HepG2 (cell line): ENCODE measurements around the gene DAAM2. TPM values are rescaled to one million over a fixed set of nuclear protein-coding genes. Genes with fewer than 3 reads are reported as not detected.

Experiments
- HDAC6 ChIP-seq: fragments of 200-600 bp; sonication (generic); IDR thresholded peaks from 2 replicates; pipeline ENCODE4 v1.7.0; 2017; ENCODE audit warnings: mild to moderate bottlenecking, antibody characterized with exemption, low read length, low read depth
- MAZ ChIP-seq, 2 experiments: sonication (generic) in 1 of 2; formaldehyde crosslinking in 1 of 2; IDR thresholded peaks; 2 replicates each; pipeline versions ENCODE4 v1.5.0 to v1.6.1; 2012 to 2020; ENCODE audit warnings: low read depth in 2 of 2, mild to moderate bottlenecking in 2 of 2, borderline replicate concordance in 1 of 2, improper control_type of control experiment in 1 of 2, low read length in 1 of 2, missing genetic modification reagents in 1 of 2, moderate library complexity in 1 of 2
- MIER2 ChIP-seq: IDR thresholded peaks from 2 replicates; pipeline ENCODE4 v1.6.1; 2016; ENCODE audit warnings: missing biosample characterization, missing genetic modification reagents
- ZNF780A ChIP-seq: sonication (generic); formaldehyde crosslinking; IDR thresholded peaks from 2 replicates; pipeline ENCODE4 v1.8.0; 2022; ENCODE audit warnings: mild to moderate bottlenecking, missing genetic modification reagents, moderate library complexity
- polyA plus RNA-seq, 8 experiments: library from polyadenylated mRNA; depleted of rRNA in 3 of 8; stranded (reverse) in 7 of 8; unstranded in 1 of 8; fragments of >200 nt; fragmentation: Illumina TruSeq in 4 of 8; extraction: Trizol in 4 of 8; gene quantifications; 2 replicates each; pipeline versions ENCODE4 v1.2.1 to v1.2.3, GENCODE V29; 2011 to 2016; ENCODE audit warnings: low read depth in 4 of 8, missing spikeins in 1 of 8, mixed read lengths in 1 of 8; ENCODE audit not compliant: insufficient read depth in 1 of 8
- total RNA-seq, 5 experiments: library from RNA; depleted of rRNA; stranded (reverse); fragments of >200 nt; fragmentation: Illumina TruSeq; extraction: Trizol; gene quantifications; 2 replicates each; pipeline ENCODE4 v1.2.3, GENCODE V29; 2016; ENCODE audit warnings: low read depth in 1 of 5
- TF ChIP-seq, protein P1 (sequence below): IDR thresholded peaks from 2 replicates; pipeline ENCODE4 v1.6.1; 2016; ENCODE audit warnings: low read depth, missing genetic modification reagents, missing compliant biosample characterization
- TF ChIP-seq, protein P2 (sequence below): sonication (generic); formaldehyde crosslinking; IDR thresholded peaks from 2 replicates; pipeline ENCODE4 v1.4.0; 2020; ENCODE audit warnings: mild to moderate bottlenecking, missing genetic modification reagents, borderline replicate concordance

The DAAM2 gene
- total and polyA plus RNA-seq, 2 of the 13 experiments (the other 11 are each of a cell fraction or from before 2014, with no cell fraction given): 0.01 TPM; not detected in 1

DNA sequence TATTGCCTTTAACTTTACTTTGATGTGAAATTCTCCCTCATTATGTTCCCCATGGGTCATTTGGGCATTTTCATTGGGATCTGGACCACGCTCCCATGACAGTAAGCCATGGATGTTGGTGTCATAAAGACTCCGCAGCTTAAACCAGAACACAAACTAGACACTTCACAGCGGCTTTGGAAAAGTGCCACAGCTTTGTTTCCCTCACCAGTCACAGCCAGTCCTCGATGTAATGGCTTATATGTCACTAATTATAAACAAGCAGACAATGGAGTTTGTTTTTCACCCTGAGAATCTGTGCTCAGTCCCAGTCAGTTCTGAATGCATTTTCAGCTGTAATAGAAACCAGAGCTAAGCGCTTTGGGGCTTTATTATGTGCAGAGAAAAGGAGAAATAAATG, 23.2 kb upstream of the DAAM2 start (continued):
- TF ChIP-seq, protein P1, sequence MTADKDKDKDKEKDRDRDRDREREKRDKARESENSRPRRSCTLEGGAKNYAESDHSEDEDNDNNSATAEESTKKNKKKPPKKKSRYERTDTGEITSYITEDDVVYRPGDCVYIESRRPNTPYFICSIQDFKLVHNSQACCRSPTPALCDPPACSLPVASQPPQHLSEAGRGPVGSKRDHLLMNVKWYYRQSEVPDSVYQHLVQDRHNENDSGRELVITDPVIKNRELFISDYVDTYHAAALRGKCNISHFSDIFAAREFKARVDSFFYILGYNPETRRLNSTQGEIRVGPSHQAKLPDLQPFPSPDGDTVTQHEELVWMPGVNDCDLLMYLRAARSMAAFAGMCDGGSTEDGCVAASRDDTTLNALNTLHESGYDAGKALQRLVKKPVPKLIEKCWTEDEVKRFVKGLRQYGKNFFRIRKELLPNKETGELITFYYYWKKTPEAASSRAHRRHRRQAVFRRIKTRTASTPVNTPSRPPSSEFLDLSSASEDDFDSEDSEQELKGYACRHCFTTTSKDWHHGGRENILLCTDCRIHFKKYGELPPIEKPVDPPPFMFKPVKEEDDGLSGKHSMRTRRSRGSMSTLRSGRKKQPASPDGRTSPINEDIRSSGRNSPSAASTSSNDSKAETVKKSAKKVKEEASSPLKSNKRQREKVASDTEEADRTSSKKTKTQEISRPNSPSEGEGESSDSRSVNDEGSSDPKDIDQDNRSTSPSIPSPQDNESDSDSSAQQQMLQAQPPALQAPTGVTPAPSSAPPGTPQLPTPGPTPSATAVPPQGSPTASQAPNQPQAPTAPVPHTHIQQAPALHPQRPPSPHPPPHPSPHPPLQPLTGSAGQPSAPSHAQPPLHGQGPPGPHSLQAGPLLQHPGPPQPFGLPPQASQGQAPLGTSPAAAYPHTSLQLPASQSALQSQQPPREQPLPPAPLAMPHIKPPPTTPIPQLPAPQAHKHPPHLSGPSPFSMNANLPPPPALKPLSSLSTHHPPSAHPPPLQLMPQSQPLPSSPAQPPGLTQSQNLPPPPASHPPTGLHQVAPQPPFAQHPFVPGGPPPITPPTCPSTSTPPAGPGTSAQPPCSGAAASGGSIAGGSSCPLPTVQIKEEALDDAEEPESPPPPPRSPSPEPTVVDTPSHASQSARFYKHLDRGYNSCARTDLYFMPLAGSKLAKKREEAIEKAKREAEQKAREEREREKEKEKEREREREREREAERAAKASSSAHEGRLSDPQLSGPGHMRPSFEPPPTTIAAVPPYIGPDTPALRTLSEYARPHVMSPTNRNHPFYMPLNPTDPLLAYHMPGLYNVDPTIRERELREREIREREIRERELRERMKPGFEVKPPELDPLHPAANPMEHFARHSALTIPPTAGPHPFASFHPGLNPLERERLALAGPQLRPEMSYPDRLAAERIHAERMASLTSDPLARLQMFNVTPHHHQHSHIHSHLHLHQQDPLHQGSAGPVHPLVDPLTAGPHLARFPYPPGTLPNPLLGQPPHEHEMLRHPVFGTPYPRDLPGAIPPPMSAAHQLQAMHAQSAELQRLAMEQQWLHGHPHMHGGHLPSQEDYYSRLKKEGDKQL (CRISPR knock-in tag): no peak
- no peak for TF ChIP-seq MAZ (IDR thresholded peaks at IDR 0.05; ENCODE audit: borderline replicate concordance, low read depth, low read length)
- no peak for TF ChIP-seq MAZ (CRISPR knock-in tag; IDR thresholded peaks at IDR 0.05; ENCODE audit: low read depth)
- TF ChIP-seq, protein P2, sequence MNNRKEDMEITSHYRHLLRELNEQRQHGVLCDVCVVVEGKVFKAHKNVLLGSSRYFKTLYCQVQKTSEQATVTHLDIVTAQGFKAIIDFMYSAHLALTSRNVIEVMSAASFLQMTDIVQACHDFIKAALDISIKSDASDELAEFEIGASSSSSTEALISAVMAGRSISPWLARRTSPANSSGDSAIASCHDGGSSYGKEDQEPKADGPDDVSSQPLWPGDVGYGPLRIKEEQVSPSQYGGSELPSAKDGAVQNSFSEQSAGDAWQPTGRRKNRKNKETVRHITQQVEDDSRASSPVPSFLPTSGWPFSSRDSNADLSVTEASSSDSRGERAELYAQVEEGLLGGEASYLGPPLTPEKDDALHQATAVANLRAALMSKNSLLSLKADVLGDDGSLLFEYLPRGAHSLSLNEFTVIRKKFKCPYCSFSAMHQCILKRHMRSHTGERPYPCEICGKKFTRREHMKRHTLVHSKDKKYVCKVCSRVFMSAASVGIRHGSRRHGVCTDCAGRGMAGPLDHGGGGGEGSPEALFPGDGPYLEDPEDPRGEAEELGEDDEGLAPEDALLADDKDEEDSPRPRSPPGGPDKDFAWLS (CRISPR knock-in tag): no peak
- TF ChIP-seq ZNF780A: no peak
- no peak for TF ChIP-seq HDAC6
- TF ChIP-seq MIER2 (CRISPR knock-in tag): no peak
